Measurements from ENCODE around the gene TAB3. TPM values are rescaled to one million over a fixed set of nuclear protein-coding genes. Genes with fewer than 3 reads are reported as not detected.

Gene TAB3
- total RNA-seq, 1 donor from 2014 or later, result 12.6 TPM

GRCh38 chrX:30906726-30907125 is 17.7 kb upstream of the TAB3 start:
- H3K36me3 ChIP-seq, result no peaks in the 10 kb centered on the region
- no peaks in the 10 kb centered on the region for H3K27me3 ChIP-seq (ENCODE audit: low read depth)
- no peak overlapping the region for H3K4me3 ChIP-seq
- TF ChIP-seq CTCF (IDR thresholded peaks at IDR 0.05; ENCODE audit: borderline replicate concordance), result no peak
- no peaks in the 10 kb centered on the region for H3K9me3 ChIP-seq (replicated peaks)
- intact Hi-C loops (cut with micrococcal nuclease), result no loop called here
- H3K27ac ChIP-seq (replicated peaks), result no peak overlapping the region
- no peaks in the 10 kb centered on the region for H3K4me1 ChIP-seq
- DNase-seq, result no peak

GRCh38 chrX:30905321-30905720 is 16.3 kb upstream of the TAB3 start:
- DNase-seq, result no peak

GRCh38 chrX:30904632-30905031 is 15.6 kb upstream of the TAB3 start:
- no peaks in the 10 kb centered on the region for H3K27me3 ChIP-seq (ENCODE audit: low read depth)
- H3K9me3 ChIP-seq (replicated peaks), result no peaks in the 10 kb centered on the region
- H3K27ac ChIP-seq (replicated peaks), result no peak overlapping the region
- intact Hi-C loops (cut with micrococcal nuclease), result no loop called here
- DNase-seq, result no peak
- no peak for TF ChIP-seq CTCF (IDR thresholded peaks at IDR 0.05; ENCODE audit: borderline replicate concordance)
- no peaks in the 10 kb centered on the region for H3K4me1 ChIP-seq
- H3K4me3 ChIP-seq, result no peak overlapping the region
- no peaks in the 10 kb centered on the region for H3K36me3 ChIP-seq

More at GRCh38 chrX:30905321-30905720, 16.3 kb upstream of the TAB3 start:
- TF ChIP-seq CTCF (IDR thresholded peaks at IDR 0.05; ENCODE audit: borderline replicate concordance), result no peak
- Histone ChIP-seq H3K4me1 (no peaks in the 10 kb centered on the region), H3K27me3 (ENCODE audit: low read depth) (no peaks in the 10 kb centered on the region), H3K27ac (replicated peaks) (no peak overlapping the region), H3K9me3 (replicated peaks) (no peaks in the 10 kb centered on the region), H3K36me3 (no peaks in the 10 kb centered on the region), H3K4me3 (no peak overlapping the region)
- intact Hi-C loops (cut with micrococcal nuclease), result no loop called here

GRCh38 chrX:30904186-30904585 is 15.1 kb upstream of the TAB3 start:
- no peak overlapping the region for H3K4me3 ChIP-seq
- H3K27me3 ChIP-seq (ENCODE audit: low read depth), result no peaks in the 10 kb centered on the region
- H3K36me3 ChIP-seq, result no peaks in the 10 kb centered on the region
- H3K27ac ChIP-seq (replicated peaks), result no peak overlapping the region
- no peaks in the 10 kb centered on the region for H3K9me3 ChIP-seq (replicated peaks)
- intact Hi-C loops (cut with micrococcal nuclease), result no loop called here
- no peaks in the 10 kb centered on the region for H3K4me1 ChIP-seq
- DNase-seq, result no peak
- no peak for TF ChIP-seq CTCF (IDR thresholded peaks at IDR 0.05; ENCODE audit: borderline replicate concordance)

- no peaks in the 10 kb centered on the region for H3K4me1 ChIP-seq
- TF ChIP-seq CTCF (IDR thresholded peaks at IDR 0.05; ENCODE audit: borderline replicate concordance), result no peak
- no peak for DNase-seq
- no peak overlapping the region for H3K27ac ChIP-seq (replicated peaks)
- H3K9me3 ChIP-seq (replicated peaks), result no peaks in the 10 kb centered on the region
- intact Hi-C loops (cut with micrococcal nuclease), result no loop called here
- no peaks in the 10 kb centered on the region for H3K27me3 ChIP-seq (ENCODE audit: low read depth)
- H3K4me3 ChIP-seq, result no peak overlapping the region
- H3K36me3 ChIP-seq, result no peaks in the 10 kb centered on the region
Measured at GRCh38 chrX:30900227-30900626, 11.2 kb upstream of the TAB3 start.

GRCh38 chrX:30898886-30899285 is 9.8 kb upstream of the TAB3 start:
- Histone ChIP-seq H3K36me3 (no peaks in the 10 kb centered on the region), H3K4me1 (no peaks in the 10 kb centered on the region), H3K27me3 (ENCODE audit: low read depth) (no peaks in the 10 kb centered on the region), H3K9me3 (replicated peaks) (no peaks in the 10 kb centered on the region), H3K27ac (replicated peaks) (no peak overlapping the region), H3K4me3 (no peak overlapping the region)
- DNase-seq, result no peak
- intact Hi-C loops (cut with micrococcal nuclease), result no loop called here
- no peak for TF ChIP-seq CTCF (IDR thresholded peaks at IDR 0.05; ENCODE audit: borderline replicate concordance)
